ENCODE results near the gene PCDHGA1.
"Not testable (repeated sequence)": the region's sequence is repeated elsewhere in the genome, so short reads cannot be mapped to it uniquely, and the experiment has no call there.

Gene PCDHGA1

GRCh38 chr5:141432726-141433125 is 102.4 kb downstream of the PCDHGA1 start:
- DNase-seq; intact Hi-C loops (cut with DNase I): not testable (repeated sequence)

DNA sequence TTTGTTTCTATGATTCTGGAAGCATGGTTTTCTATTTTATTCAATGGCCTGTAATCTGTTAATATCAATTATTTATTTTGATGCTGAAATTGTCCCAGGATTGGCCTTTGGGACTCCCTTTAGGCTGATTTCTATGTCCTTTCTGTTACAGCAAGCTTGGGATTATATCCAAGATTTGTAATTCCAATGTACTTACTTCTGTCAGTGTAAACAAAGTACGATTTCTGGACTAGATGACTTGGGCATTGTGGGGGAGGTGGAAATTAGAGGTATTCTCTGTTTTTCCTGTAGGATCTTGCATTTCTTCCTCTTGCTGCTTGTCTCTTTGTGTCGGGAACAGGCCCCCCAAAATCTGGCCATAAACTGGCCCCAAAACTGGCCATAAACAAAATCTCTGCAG is 103.7 kb downstream of the PCDHGA1 start:
- no peak for DNase-seq
- intact Hi-C loops (cut with DNase I): no loop called here

DNA sequence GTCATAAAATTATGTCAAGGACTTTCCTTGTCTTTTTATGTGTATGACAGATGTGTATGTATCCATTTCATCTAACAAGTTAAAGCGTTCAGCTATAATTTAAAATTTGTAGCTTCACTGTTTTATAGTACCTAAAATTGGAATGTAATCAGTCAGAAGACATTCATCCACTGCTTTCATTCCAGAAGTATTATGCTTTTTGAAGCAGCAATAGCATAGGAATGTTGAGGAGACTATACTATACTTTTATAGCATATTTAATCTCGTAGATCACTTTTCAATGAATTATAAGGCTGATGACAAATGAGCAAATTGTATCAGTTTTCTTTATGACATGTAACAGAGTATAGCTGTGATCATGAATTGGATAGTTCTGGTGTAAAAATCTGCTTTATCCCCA is 106.9 kb downstream of the PCDHGA1 start:
- intact Hi-C loops (cut with DNase I): no loop called here

GRCh38 chr5:141439411-141440141 is 109.3 kb downstream of the PCDHGA1 start:
- no peak for DNase-seq
- intact Hi-C loops (cut with DNase I): no loop called here

More for the DNA sequence above, 106.9 kb downstream of the PCDHGA1 start:
- DNase-seq: no peak

DNA sequence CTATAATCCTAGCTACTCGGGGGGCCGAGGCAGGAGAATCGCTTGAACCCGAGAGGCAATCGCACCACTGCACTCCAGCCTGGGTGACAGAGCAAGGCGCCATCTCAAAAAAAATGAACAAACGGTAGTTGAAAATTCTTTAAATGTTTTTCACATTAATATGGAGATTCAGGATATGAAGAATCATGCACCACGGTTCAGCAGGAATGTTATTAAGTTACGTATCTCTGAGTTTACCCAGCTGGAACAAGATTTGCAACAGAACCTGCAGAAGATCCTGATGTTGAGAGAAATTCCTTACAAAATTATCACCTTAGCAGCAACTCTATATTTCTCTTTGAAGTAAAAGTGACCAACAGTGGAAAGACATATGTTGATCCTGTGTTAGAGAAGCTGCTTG is 110.0 kb downstream of the PCDHGA1 start:
- DNase-seq: no peak
- intact Hi-C loops (cut with DNase I): no loop called here

DNA sequence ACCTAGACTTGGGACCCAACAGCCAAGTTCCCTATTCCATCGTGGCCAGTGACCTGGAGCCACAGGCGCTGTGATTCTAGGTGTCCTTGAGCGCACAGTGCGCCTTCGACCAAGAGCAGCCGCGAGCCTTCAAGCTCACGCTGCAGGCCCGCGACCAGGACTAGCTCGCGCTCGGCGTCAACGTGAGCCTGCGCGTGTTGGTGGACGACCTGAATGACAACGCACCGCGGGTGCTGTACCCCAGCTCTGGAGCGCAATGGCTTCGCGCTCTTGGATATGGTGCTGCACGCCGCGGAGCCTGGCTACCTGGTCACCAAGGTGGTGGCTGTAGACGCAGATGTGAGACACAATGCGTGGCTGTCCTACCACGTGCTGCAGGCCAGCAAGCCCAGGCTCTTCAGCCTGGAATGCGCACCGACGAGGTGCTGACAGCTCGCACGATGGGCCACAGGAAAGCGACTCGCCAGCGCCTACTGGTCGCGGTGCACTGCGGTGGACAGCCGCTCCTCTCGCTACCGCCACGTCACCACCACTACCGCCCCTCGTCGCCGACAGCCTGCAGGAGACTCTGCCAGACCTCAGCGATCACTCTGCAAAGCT is 111.4 kb downstream of the PCDHGA1 start:
- intact Hi-C loops (cut with DNase I): no loop called here
- DNase-seq: peak in 1 of 10 donors; percentile 80

DNA sequence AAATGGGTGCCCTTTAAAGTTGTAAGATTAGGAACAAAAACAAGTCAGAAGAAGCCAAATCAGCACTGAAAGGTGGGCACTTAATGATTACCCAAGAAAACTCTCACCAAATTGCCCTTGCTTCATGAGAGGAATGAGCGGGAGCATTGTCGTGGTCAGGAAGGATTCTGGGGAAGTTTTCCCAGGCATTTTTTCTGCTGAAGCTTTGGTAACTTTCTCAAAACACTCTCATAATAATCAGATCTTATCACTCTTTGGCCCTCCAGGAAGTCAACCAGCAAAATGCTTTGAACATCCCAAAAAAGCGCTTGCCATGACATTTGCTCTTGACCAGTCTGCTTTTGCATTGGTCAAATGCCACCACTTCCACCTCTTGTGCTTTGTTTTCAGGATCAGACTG is 135.0 kb downstream of the PCDHGA1 start:
- DNase-seq: no peak
- intact Hi-C loops (cut with DNase I): no loop called here

- intact Hi-C loops (cut with DNase I): loop anchor here (2.0 kb wide), 1 partner anchor 49 kb away; no protein-coding TSS in a partner anchor
- peak; percentile 67 to 98 (median 88) for DNase-seq
Observed at GRCh38 chr5:141475625-141476131, 145.4 kb downstream of the PCDHGA1 start, which contains the start of gene PCDHGC3. Gene PCDHGC3, plus strand, starts transcription at chr5:141475966. Its CDS starts 151 bp downstream, at chr5:141476117.

DNA sequence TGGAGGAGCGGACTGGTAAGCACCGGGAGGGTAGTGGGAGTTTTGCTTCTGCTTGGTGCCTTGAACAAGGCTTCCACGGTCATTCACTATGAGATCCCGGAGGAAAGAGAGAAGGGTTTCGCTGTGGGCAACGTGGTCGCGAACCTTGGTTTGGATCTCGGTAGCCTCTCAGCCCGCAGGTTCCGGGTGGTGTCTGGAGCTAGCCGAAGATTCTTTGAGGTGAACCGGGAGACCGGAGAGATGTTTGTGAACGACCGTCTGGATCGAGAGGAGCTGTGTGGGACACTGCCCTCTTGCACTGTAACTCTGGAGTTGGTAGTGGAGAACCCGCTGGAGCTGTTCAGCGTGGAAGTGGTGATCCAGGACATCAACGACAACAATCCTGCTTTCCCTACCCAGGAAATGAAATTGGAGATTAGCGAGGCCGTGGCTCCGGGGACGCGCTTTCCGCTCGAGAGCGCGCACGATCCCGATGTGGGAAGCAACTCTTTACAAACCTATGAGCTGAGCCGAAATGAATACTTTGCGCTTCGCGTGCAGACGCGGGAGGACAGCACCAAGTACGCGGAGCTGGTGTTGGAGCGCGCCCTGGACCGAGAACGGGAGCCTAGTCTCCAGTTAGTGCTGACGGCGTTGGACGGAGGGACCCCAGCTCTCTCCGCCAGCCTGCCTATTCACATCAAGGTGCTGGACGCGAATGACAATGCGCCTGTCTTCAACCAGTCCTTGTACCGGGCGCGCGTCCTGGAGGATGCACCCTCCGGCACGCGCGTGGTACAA is 146.0 kb downstream of the PCDHGA1 start:
- DNase-seq: peak in 6 of 10 donors; percentile 42 to 91 (median 74)
- intact Hi-C loops (cut with DNase I): no loop called here

DNA sequence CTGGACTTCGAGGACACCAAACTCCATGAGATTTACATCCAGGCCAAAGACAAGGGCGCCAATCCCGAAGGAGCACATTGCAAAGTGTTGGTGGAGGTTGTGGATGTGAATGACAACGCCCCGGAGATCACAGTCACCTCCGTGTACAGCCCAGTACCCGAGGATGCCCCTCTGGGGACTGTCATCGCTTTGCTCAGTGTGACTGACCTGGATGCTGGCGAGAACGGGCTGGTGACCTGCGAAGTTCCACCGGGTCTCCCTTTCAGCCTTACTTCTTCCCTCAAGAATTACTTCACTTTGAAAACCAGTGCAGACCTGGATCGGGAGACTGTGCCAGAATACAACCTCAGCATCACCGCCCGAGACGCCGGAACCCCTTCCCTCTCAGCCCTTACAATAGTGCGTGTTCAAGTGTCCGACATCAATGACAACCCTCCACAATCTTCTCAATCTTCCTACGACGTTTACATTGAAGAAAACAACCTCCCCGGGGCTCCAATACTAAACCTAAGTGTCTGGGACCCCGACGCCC is 146.8 kb downstream of the PCDHGA1 start:
- no peak for DNase-seq
- intact Hi-C loops (cut with DNase I): no loop called here

- no peak for DNase-seq
- intact Hi-C loops (cut with DNase I): no loop called here
Observed at GRCh38 chr5:141477815-141478214, 147.5 kb downstream of the PCDHGA1 start.

DNA sequence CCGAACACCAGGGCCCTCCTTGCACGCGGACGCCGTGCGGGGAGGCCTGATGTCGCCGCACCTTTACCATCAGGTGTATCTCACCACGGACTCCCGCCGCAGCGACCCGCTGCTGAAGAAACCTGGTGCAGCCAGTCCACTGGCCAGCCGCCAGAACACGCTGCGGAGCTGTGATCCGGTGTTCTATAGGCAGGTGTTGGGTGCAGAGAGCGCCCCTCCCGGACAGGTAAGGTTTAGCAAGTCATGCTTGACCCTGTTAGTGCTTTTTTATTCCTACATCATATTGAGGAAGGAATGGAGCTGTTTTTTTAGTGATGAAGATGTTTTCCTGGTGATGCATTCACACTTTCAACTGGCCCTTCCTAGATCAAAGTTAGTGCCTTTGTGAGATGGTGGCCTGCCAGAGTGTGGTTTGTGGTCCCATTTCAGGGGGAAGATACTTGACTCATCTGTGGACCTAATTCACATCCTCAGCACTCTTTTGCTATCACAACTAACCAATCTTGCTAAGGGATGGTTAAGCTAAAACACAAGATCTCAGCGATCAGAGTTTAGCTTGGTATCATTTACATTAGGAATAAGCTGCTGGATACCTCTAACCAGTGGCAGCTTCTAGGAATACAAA is 148.1 kb downstream of the PCDHGA1 start:
- intact Hi-C loops (cut with DNase I): no loop called here
- DNase-seq: peak in 1 of 10 donors; percentile 81

DNA sequence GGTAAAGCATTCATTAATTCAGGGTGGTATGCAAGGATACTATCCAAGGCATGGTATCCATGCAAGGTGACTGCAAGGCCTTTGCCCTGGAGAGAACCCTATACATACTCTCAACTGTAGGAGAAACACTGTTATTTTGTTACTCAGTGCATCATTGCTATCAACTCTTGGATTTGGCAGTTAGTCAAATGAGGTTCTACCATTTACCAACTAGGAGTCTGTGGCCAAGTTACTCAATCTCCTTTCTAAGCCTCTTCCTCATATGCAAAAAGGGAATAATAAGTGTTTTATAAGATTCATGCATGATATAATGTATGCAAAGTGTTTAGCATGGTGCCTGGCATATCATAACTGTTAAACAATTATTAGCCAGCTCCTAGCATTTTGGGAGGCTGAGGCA is 149.5 kb downstream of the PCDHGA1 start:
- no peak for DNase-seq
- intact Hi-C loops (cut with DNase I): no loop called here

- no peak for DNase-seq
- intact Hi-C loops (cut with DNase I): no loop called here
Observed at GRCh38 chr5:141483902-141484301, 153.6 kb downstream of the PCDHGA1 start.

DNA sequence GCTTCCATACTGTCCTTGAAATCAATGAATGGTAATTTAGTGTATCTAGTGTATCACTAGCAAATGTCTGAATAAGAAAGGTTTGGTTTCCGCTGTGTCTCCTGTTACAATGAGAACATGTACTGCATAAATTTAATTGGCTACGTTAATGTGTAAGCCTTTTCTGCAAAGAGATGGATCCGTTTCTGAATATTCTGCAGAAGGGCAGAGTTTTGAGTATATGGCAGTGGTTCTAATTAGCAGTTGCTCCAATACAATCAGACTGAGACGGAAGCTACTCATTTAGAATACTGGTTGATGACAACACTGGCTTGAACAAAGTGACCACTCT is 154.0 kb downstream of the PCDHGA1 start:
- intact Hi-C loops (cut with DNase I): no loop called here
- no peak for DNase-seq

DNA sequence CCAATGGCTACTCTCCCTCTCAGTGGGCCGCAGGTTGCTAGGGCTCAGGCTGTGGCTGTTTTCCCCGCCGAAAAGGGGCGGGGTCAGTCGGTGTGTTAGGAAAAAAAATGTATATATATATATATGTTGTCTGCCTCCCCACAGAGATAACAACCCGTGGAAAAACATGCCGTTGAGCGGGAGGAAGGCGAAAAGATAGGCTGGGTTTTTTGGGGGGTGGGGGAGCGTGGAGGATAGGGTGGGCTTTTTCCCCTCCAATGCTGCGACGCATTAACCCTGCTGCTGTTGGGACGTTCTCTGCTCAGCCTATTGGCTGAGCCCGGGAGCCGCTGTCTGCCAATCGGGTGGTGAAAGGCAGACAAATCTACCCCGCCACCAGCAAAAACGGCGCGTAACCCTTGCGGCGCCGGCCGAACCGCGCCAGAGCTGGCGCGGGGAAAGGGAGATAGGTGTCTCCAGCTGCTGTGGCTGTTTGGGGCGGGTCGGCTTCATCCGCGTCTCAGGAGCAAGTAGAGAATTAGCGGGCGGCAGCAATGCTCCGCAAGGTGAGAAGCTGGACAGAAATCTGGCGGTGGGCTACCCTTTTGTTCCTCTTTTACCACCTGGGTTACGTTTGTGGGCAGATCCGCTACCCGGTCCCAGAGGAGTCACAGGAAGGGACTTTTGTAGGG is 154.5 kb downstream of the PCDHGA1 start, which contains the start of gene PCDHGC4:
PCDHGC4 (plus strand) TSS at position 390 of the 671 bp plus-strand sequence; CDS start at position 534, 144 bp downstream.
- DNase-seq: peak in 7 of 10 donors; percentile 70 to 96 (median 81)

DNA sequence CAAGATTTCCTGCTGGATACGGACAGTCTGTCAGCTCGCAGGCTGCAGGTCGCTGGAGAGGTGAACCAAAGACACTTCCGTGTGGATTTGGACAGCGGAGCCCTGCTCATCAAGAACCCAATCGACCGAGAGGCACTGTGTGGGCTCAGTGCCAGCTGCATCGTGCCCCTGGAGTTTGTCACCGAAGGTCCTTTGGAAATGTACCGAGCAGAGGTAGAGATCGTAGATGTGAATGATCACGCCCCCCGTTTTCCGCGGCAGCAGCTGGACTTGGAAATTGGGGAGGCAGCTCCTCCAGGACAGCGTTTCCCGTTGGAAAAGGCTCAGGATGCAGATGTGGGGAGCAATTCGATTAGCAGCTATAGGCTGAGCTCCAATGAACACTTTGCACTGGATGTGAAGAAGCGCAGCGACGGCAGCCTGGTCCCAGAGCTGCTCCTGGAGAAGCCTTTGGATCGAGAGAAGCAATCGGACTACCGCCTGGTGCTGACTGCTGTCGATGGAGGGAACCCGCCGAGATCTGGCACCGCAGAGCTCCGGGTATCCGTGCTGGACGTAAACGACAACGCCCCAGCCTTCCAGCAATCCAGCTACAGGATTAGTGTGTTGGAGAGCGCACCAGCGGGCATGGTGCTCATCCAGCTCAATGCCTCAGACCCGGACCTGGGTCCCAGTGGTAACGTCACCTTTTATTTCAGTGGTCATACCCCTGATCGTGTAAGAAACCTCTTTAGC is 155.2 kb downstream of the PCDHGA1 start:
- intact Hi-C loops (cut with DNase I): no loop called here
- peak in 2 of 10 donors; percentile 84 to 89 for DNase-seq

More for the DNA sequence above, 154.5 kb downstream of the PCDHGA1 start, which contains the start of gene PCDHGC4:
- intact Hi-C loops (cut with DNase I): no loop called here

GRCh38 chr5:141486091-141486490 is 155.8 kb downstream of the PCDHGA1 start:
- intact Hi-C loops (cut with DNase I): no loop called here
- no peak for DNase-seq

GRCh38 chr5:141487131-141487530 is 156.8 kb downstream of the PCDHGA1 start:
- intact Hi-C loops (cut with DNase I): no loop called here
- no peak for DNase-seq

Measured in posterior cingulate gyrus (tissue), 11 donors.